NCI-H1694 treated with DMSO at 0.1 percent for 48 hours (cell line): ENCODE measurements around the gene ABCD1.

ENCODE experiments used
- DNase-seq: peaks from one replicate; lab custom pipeline; 2025; lab: John Stamatoyannopoulos, UW

ABCD1 gene

DNA sequence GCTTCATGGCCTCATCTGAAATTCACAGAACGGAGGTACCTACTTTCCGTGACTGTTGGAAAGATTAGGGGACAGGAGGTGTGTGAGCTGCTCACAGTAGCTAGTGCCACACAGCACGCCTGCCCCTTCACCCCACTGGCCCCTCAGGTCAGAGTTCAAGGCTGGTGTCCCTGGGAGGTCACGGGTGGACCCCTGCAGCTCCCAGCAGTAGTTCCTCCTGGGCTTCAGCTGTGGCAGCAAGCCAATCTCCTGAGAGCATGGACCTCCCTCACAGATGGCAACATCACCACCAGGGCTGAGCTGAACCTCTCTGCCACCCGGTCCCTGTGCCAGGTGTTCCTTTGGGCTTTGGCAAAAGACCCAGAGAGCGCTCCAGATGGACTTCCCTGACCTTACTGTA lies 67.7 kb downstream of the ABCD1 start:
- peak; percentile 56 for DNase-seq

DNA sequence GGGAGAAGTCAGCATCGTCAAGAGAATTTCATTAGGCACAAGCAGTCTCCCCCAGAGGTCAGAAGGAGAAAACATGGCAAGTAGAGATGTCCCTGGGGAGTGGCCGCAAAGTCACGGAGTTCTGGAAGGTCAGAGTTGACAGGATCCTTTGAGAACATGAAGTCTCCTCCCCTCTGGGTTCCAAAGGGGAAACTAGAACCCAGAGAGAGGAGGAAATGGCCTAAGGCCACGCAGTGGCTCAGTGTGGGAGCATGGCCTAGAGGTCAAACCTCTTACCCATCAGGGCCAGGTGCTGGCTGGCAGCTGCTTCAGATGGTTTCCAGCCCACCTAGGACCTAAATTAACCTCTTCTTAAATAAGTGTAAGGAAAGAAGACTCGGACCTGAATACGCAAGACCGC lies 68.6 kb downstream of the ABCD1 start:
- no peak for DNase-seq
